HCT116 (cell line): ENCODE results near the gene PITPNM1.

Experiments
- CTCF ChIP-seq, 3 experiments: fragments of 200-600 bp in 1 of 3; sonication (generic) in 1 of 3; IDR thresholded peaks in 2 of 3; conservative IDR thresholded peaks in 1 of 3; 2 replicates each; pipeline ENCODE4 v1.5.1; 2012 to 2017; ENCODE audit warnings: low read depth in 2 of 3, low read length in 2 of 3, antibody characterized with exemption in 1 of 3, borderline replicate concordance in 1 of 3, control low read depth in 1 of 3, mild to moderate bottlenecking in 1 of 3, mixed read lengths in 1 of 3, mixed run types in 1 of 3, moderate library complexity in 1 of 3; ENCODE audit not compliant: insufficient read depth in 1 of 3
- POLR2A ChIP-seq: IDR thresholded peaks from 2 replicates; pipeline ENCODE4 v1.7.0; 2011; ENCODE audit warnings: borderline replicate concordance; ENCODE audit not compliant: insufficient read depth, insufficient read length; ENCODE audit errors: extremely low read depth
- REST ChIP-seq: IDR thresholded peaks from 2 replicates; pipeline ENCODE4 v1.6.1; 2012; ENCODE audit warnings: low read depth
- ZBTB33 ChIP-seq: IDR thresholded peaks from 2 replicates; pipeline ENCODE4 v1.6.1; 2011; ENCODE audit warnings: mild to moderate bottlenecking, low read length, moderate library complexity; ENCODE audit not compliant: insufficient replicate concordance; ENCODE audit errors: extremely low read depth

GRCh38 chr11:67466962-67467771 lies 38.0 kb downstream of the PITPNM1 start:
- TF ChIP-seq POLR2A (no peak), CTCF (IDR thresholded peaks at IDR 0.05 in 2 of 3, conservative IDR thresholded peaks at IDR 0.05 in 1 of 3; ENCODE audit: borderline replicate concordance in 1 of 3, insufficient read depth in 1 of 3, low read depth in 2 of 3, low read length in 2 of 3) (no peak), REST (no peak), ZBTB33 (no peak)
